Fibroblast of the aortic adventitia (primary cell): ENCODE results near the gene SPESP1. TPM values are rescaled to one million over a fixed set of nuclear protein-coding genes. Genes with fewer than 3 reads are reported as not detected.
"Not testable (repeated sequence)": the region's sequence is repeated elsewhere in the genome, so short reads cannot be mapped to it uniquely, and the experiment has no call there.

ENCODE experiments used
- DNase-seq: peaks from one replicate; pipeline ENCODE4 v3.0.0-alpha.2; 2010; ENCODE audit warnings: low read depth
- H3K4me3 ChIP-seq: 2 replicates; pipeline ENCODE4 v1.5.1; 2011; ENCODE audit warnings: low read depth, mild to moderate bottlenecking, control low read depth, low read length, moderate library complexity
- total RNA-seq: library from RNA; depleted of rRNA; stranded (reverse); fragments of >200 nt; gene quantifications from 2 replicates; pipeline ENCODE4 v1.2.3, GENCODE V29; 2012; ENCODE audit warnings: low replicate concordance
- TF ChIP-seq, protein P1 (sequence below): IDR thresholded peaks from 2 replicates; pipeline ENCODE4 v1.5.1; 2011; ENCODE audit warnings: mild to moderate bottlenecking, low read length, control low read depth, inconsistent platforms; ENCODE audit not compliant: insufficient read depth

Gene SPESP1
- total RNA-seq, 1 donor = 5.6 TPM

- TF ChIP-seq, protein P1, sequence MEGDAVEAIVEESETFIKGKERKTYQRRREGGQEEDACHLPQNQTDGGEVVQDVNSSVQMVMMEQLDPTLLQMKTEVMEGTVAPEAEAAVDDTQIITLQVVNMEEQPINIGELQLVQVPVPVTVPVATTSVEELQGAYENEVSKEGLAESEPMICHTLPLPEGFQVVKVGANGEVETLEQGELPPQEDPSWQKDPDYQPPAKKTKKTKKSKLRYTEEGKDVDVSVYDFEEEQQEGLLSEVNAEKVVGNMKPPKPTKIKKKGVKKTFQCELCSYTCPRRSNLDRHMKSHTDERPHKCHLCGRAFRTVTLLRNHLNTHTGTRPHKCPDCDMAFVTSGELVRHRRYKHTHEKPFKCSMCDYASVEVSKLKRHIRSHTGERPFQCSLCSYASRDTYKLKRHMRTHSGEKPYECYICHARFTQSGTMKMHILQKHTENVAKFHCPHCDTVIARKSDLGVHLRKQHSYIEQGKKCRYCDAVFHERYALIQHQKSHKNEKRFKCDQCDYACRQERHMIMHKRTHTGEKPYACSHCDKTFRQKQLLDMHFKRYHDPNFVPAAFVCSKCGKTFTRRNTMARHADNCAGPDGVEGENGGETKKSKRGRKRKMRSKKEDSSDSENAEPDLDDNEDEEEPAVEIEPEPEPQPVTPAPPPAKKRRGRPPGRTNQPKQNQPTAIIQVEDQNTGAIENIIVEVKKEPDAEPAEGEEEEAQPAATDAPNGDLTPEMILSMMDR = no peak
- no peak for DNase-seq
These were observed 42.1 kb downstream of the SPESP1 start for GRCh38 chr15:68972201-68973065.

DNA sequence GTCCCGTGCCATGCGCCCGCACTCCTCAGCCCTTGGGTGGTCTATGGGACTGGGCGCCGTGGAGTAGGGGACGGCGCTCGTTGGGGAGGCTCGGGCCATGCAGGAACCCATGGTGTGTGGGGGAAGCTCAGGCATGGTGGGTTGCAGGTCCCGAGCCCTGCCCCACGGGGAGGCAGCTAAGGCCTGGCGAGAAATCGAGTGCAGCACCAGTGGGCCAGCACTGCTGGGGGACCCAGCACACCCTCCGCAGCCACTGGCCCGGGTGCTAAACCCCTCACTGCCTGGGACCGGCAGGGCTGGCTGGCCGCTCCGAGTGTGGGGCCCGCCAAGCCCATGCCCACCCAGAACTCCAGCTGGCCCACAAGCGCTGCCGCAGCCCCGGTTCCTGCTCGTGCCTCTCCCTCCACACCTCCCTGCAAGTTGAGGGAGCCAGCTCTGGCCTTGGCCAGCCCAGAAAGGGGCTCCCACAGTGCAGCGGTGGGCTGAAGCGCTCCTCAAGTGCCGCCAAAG, 45.4 kb downstream of the SPESP1 start:
- H3K4me3 ChIP-seq, DNase-seq: not testable (repeated sequence)

More at GRCh38 chr15:68972201-68973065, 42.1 kb downstream of the SPESP1 start:
- H3K4me3 ChIP-seq = no peak overlapping the region

DNA sequence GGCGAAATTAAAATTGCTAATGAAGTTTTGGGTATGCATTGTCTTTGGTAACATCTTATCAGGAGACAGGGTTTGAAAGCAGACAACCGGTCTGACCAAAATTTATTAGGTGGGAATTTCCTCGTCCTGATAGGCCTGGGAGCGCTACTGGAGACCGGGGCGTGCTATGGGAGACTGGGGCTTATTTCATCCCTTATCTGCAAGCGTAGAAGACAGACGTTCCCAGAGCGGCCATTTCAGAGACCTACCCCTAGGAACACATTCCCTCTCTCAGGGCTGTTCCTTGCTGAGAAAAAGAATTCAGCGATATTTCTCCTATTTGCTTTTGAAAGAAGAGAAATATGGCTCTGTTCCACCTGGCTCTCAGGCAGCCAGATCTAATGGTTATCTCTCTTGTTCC, 47.1 kb downstream of the SPESP1 start:
- DNase-seq, H3K4me3 ChIP-seq: not testable (repeated sequence)

- TF ChIP-seq, protein P1 = no peak
- DNase-seq = no peak
- no peak overlapping the region for H3K4me3 ChIP-seq
These were observed 48.7 kb downstream of the SPESP1 start for GRCh38 chr15:68979006-68979405.

- no peak for DNase-seq
- TF ChIP-seq, protein P1 = no peak
- H3K4me3 ChIP-seq = no peak overlapping the region
These were observed 49.5 kb downstream of the SPESP1 start for GRCh38 chr15:68979816-68980215.

- no peak for DNase-seq
- TF ChIP-seq, protein P1 = no peak
- H3K4me3 ChIP-seq = no peak overlapping the region
These were observed 50.5 kb downstream of the SPESP1 start for GRCh38 chr15:68980786-68981185.

DNA sequence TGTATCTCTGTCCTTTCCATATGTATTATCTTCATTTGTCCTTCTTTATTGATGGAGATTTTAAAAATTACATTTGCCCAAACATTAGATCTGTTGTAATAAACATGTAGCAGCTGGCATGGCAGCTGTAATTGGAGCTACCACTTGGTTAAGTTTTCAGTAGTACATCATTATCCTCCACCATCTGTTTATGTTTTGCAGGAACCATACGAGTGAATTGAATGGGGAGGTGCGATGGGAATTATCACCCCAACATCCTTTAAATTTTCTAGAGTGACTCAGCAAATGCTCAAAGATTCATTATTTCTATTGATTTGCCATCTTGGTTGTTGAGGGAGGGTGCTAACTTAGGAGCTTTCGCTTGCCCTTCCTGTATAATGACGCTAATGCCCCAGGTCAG, 51.6 kb downstream of the SPESP1 start:
- no peak for DNase-seq
- H3K4me3 ChIP-seq = no peak overlapping the region
- TF ChIP-seq, protein P1 = no peak
